Loucy (cell line): ENCODE data around the gene MCC.

Source experiments
- H2AFZ ChIP-seq: fragments of 200-600 bp; sonication (generic); 2 replicates; pipeline ENCODE4 v1.6.0; 2016; ENCODE audit warnings: antibody characterized with exemption, mild to moderate bottlenecking, low read length, moderate library complexity
- H3F3A ChIP-seq: fragments of 200-600 bp; 2 replicates; pipeline ENCODE4 v1.6.0; 2016; ENCODE audit warnings: antibody characterized with exemption, low read depth, mild to moderate bottlenecking
- H3K27me3 ChIP-seq: fragments of 200-600 bp; sonication (generic); 2 replicates; pipeline ENCODE4 v1.6.1; 2014; ENCODE audit warnings: low read length, mild to moderate bottlenecking; ENCODE audit not compliant: insufficient read depth, poor library complexity, severe bottlenecking
- H3K36me3 ChIP-seq: fragments of 200-600 bp; sonication (generic); 2 replicates; pipeline ENCODE4 v1.6.1; 2016; ENCODE audit warnings: low read length; ENCODE audit not compliant: insufficient read depth
- H3K4me1 ChIP-seq: fragments of 200-600 bp; sonication (generic); 2 replicates; pipeline ENCODE4 v1.5.1; 2014; ENCODE audit warnings: low read length, mild to moderate bottlenecking; ENCODE audit not compliant: insufficient read depth, poor library complexity, severe bottlenecking
- H3K4me2 ChIP-seq: fragments of 200-600 bp; sonication (generic); 2 replicates; pipeline ENCODE4 v1.6.0; 2014; ENCODE audit warnings: antibody characterized with exemption, low read length, low read depth, mild to moderate bottlenecking; ENCODE audit not compliant: poor library complexity, severe bottlenecking
- H3K4me3 ChIP-seq: fragments of 200-600 bp; sonication (generic); 2 replicates; pipeline ENCODE4 v1.5.1; 2014; ENCODE audit warnings: low read length, mild to moderate bottlenecking, mixed read lengths; ENCODE audit not compliant: poor library complexity, severe bottlenecking
- H3K79me2 ChIP-seq: fragments of 200-600 bp; sonication (generic); 2 replicates; pipeline ENCODE4 v1.6.1; 2014; ENCODE audit warnings: low read length; ENCODE audit not compliant: insufficient read depth
- H3K9ac ChIP-seq: fragments of 200-600 bp; sonication (generic); 2 replicates; pipeline ENCODE4 v1.6.0; 2014; ENCODE audit warnings: mild to moderate bottlenecking, low read depth, low read length, moderate library complexity; ENCODE audit not compliant: poor library complexity, severe bottlenecking
- H3K9me2 ChIP-seq: fragments of 200-600 bp; sonication (generic); replicated peaks from 2 replicates; pipeline ENCODE4 v1.6.1; 2016; ENCODE audit warnings: low read depth, low read length, mixed read lengths
- H3K9me3 ChIP-seq: fragments of 200-600 bp; sonication (generic); 2 replicates; pipeline ENCODE4 v1.6.1; 2014; ENCODE audit warnings: mild to moderate bottlenecking, antibody characterized with exemption, low read length, low read depth; ENCODE audit not compliant: insufficient read depth
- H4K20me1 ChIP-seq: fragments of 200-600 bp; sonication (generic); 2 replicates; pipeline ENCODE4 v1.6.0; 2014; ENCODE audit warnings: antibody characterized with exemption, low read length, mild to moderate bottlenecking; ENCODE audit not compliant: insufficient read depth, poor library complexity, severe bottlenecking
- EZH2phosphoT487 ChIP-seq: fragments of 200-600 bp; IDR thresholded peaks from 2 replicates; pipeline ENCODE4 v1.6.1; 2018; ENCODE audit warnings: antibody characterized with exemption, mild to moderate bottlenecking, moderate library complexity, borderline replicate concordance
- TF ChIP-seq, protein P1 (sequence below): fragments of 200-600 bp; sonication (generic); conservative IDR thresholded peaks from 2 replicates; pipeline ENCODE4 v1.5.1; 2014; ENCODE audit warnings: mild to moderate bottlenecking, antibody characterized with exemption, low read length

MCC gene

GRCh38 chr5:113182658-113183344 is 305.5 kb downstream of the MCC start:
- no peaks in the 10 kb centered on the region for H4K20me1 ChIP-seq
- no peaks in the 10 kb centered on the region for H3K27me3 ChIP-seq
- peak overlapping the region; percentile 30 for H3K9ac ChIP-seq
- H3F3A ChIP-seq, result 0 out of 2 replicates have a peak, but pooled peaks cover 5% of the 10 kb centered on the region
- H3K4me1 ChIP-seq, result peaks cover 55% of the 10 kb centered on the region
- no peak overlapping the region for H2AFZ ChIP-seq
- H3K79me2 ChIP-seq, result peaks cover 4% of the 10 kb centered on the region; the same call in 1 of the 2 replicates
- no peaks in the 10 kb centered on the region for H3K9me2 ChIP-seq
- no peak overlapping the region for H3K4me3 ChIP-seq
- TF ChIP-seq EZH2phosphoT487, result no peak
- TF ChIP-seq, protein P1, sequence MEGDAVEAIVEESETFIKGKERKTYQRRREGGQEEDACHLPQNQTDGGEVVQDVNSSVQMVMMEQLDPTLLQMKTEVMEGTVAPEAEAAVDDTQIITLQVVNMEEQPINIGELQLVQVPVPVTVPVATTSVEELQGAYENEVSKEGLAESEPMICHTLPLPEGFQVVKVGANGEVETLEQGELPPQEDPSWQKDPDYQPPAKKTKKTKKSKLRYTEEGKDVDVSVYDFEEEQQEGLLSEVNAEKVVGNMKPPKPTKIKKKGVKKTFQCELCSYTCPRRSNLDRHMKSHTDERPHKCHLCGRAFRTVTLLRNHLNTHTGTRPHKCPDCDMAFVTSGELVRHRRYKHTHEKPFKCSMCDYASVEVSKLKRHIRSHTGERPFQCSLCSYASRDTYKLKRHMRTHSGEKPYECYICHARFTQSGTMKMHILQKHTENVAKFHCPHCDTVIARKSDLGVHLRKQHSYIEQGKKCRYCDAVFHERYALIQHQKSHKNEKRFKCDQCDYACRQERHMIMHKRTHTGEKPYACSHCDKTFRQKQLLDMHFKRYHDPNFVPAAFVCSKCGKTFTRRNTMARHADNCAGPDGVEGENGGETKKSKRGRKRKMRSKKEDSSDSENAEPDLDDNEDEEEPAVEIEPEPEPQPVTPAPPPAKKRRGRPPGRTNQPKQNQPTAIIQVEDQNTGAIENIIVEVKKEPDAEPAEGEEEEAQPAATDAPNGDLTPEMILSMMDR, result no peak
- H3K9me3 ChIP-seq, result no peaks in the 10 kb centered on the region
- H3K4me2 ChIP-seq, result peak overlapping the region; percentile 69
- H3K36me3 ChIP-seq, result no peaks in the 10 kb centered on the region

DNA sequence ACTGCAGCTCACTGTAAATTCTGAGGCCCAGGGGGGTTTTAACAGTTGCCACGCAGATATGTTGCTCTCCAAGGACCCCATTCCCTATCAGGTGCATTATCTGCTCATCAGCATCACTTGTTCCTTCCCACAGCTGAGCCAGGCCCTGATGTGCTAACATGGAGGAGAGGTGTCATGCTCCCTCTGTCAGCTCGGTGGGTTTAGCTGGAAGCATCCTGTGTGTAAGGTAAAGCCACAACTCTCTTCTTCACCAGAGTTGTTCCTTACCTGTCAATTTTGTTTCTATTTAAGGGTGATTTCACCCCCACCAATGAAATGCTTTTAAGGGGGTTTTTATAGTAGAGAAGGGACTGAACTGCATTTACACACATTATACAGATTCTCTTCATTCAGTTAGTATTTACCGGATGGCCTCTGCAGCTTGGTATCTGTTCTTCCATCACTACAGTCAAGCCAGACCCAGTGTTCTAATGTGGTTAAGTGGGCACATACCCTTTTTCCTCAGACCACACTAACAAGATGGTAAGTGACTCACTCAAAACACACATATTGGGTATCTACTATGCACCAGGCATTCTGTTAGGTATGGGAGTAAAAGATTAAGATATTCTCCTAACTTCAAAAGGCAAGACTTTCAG is 306.3 kb downstream of the MCC start:
- H3K4me2 ChIP-seq, result peak overlapping the region; percentile 69
- H3F3A ChIP-seq, result 0 out of 2 replicates have a peak, but pooled peaks cover 5% of the 10 kb centered on the region
- no peaks in the 10 kb centered on the region for H3K27me3 ChIP-seq
- no peaks in the 10 kb centered on the region for H4K20me1 ChIP-seq
- H3K79me2 ChIP-seq, result peaks cover 4% of the 10 kb centered on the region; the same call in 1 of the 2 replicates
- H3K9ac ChIP-seq, result peak overlapping the region; percentile 37
- H2AFZ ChIP-seq, result no peak overlapping the region
- TF ChIP-seq EZH2phosphoT487, result no peak
- TF ChIP-seq, protein P1, result no peak
- H3K9me2 ChIP-seq, result no peaks in the 10 kb centered on the region
- H3K36me3 ChIP-seq, result no peaks in the 10 kb centered on the region
- peaks cover 57% of the 10 kb centered on the region for H3K4me1 ChIP-seq
- H3K9me3 ChIP-seq, result no peaks in the 10 kb centered on the region
- H3K4me3 ChIP-seq, result peak overlapping the region; percentile 49

- Histone ChIP-seq H3K36me3 (no peaks in the 10 kb centered on the region), H4K20me1 (no peaks in the 10 kb centered on the region), H3K79me2 (peaks cover 4% of the 10 kb centered on the region; the same call in 1 of the 2 replicates), H3K4me2 (peak overlapping the region; percentile 69), H3K27me3 (no peaks in the 10 kb centered on the region), H3K9me3 (no peaks in the 10 kb centered on the region), H3F3A (0 out of 2 replicates have a peak, but pooled peaks cover 5% of the 10 kb centered on the region), H3K9me2 (no peaks in the 10 kb centered on the region), H3K4me1 (peaks cover 57% of the 10 kb centered on the region), H3K4me3 (peak overlapping the region; percentile 49), H3K9ac (peak overlapping the region; percentile 37), H2AFZ (no peak overlapping the region)
- TF ChIP-seq, protein P1, result no peak
- TF ChIP-seq EZH2phosphoT487, result no peak
Measured at GRCh38 chr5:113181409-113181808, 306.8 kb downstream of the MCC start.
